GM21576 (cell line): ENCODE results near the gene MUC12.
A peak's percentile ranks its signal among the peaks of the same experiment; 100 is the strongest.
"Not testable (repeated sequence)": the region's sequence is repeated elsewhere in the genome, so short reads cannot be mapped to it uniquely, and the experiment has no call there.

Experiments
- ATAC-seq: cut with Tn5 transposase; IDR thresholded peaks from one replicate; pipeline ENCODE4 v1.9.1; 2021; ENCODE audit warnings: mild to moderate bottlenecking, moderate library complexity; ENCODE audit not compliant: unreplicated experiment

The MUC12 gene

DNA sequence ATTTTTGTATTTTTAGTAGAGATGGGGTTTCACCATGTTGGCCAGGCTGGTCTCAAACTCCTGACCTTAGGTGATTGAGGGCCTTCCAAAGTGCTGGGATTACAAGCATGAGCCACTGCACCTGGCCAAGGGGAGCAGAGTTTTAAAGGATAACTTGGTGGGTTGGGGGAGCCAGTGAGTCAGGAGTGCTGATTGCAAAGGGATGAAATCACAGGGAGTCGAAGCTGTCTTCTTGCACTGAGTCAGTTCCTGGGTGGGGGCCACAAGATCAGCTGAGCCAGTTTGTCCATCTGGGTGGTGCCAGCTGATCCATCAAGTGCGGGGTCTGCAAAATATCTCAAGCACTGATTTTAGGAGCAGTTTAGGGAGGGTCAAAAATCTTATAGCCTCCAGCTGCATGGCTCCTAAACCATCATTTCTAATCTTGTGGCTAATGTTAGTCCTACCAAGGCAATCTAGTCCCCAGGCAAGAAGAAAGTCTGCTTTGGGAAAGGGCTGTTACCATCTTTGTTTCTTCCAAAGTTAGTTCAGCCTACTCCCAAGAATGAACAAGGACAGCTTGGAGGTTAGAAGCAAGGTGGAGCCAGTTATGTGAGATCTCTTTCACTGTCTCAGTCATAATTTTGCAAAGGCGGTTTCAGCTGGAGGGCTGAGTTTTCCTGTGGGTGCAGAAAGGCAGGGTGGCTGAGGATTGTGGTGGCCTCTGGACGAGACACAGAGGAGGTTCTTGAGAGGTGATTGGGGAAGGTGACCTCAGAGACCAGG is 15.8 kb downstream of the MUC12 start:
- not testable (repeated sequence) for ATAC-seq

DNA sequence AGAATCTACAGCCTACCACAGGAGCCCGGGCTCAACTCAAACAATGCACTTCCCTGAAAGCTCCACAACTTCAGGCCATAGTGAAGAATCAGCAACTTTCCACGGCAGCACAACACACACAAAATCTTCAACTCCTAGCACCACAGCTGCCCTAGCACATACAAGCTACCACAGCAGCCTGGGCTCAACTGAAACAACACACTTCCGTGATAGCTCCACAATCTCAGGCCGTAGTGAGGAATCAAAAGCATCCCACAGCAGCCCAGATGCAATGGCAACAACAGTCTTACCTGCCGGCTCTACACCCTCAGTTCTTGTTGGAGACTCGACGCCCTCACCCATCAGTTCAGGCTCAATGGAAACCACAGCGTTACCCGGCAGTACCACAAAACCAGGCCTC is 22.3 kb downstream of the MUC12 start:
- no peak for ATAC-seq

DNA sequence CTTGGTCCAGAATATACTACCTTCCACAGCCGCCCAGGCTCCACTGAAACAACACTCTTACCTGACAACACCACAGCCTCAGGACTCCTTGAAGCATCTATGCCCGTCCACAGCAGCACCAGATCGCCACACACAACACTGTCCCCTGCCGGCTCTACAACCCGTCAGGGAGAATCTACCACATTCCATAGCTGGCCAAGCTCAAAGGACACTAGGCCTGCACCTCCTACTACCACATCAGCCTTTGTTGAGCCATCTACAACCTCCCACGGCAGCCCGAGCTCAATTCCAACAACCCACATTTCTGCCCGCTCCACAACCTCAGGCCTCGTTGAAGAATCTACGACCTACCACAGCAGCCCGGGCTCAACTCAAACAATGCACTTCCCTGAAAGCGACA is 22.9 kb downstream of the MUC12 start:
- not testable (repeated sequence) for ATAC-seq

DNA sequence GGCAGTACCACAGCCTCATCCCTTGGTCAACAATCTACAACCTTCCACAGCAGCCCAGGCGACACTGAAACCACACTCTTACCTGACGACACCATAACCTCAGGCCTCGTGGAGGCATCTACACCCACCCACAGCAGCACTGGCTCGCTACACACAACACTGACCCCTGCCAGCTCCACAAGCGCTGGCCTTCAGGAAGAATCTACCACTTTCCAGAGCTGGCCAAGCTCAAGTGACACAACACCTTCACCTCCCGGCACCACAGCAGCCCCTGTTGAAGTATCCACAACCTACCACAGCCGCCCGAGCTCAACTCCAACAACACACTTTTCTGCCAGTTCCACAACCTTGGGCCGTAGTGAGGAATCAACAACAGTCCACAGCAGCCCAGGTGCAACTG is 25.3 kb downstream of the MUC12 start:
- ATAC-seq, result not testable (repeated sequence)

DNA sequence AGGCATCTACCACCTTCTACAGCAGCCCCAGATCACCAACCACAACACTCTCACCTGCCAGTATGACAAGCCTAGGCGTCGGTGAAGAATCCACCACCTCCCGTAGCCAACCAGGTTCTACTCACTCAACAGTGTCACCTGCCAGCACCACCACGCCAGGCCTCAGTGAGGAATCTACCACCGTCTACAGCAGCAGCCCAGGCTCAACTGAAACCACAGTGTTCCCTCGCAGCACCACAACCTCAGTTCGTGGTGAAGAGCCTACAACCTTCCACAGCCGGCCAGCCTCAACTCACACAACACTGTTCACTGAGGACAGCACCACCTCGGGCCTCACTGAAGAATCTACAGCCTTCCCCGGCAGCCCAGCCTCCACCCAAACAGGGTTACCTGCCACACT is 29.2 kb downstream of the MUC12 start:
- ATAC-seq, result not testable (repeated sequence)

DNA sequence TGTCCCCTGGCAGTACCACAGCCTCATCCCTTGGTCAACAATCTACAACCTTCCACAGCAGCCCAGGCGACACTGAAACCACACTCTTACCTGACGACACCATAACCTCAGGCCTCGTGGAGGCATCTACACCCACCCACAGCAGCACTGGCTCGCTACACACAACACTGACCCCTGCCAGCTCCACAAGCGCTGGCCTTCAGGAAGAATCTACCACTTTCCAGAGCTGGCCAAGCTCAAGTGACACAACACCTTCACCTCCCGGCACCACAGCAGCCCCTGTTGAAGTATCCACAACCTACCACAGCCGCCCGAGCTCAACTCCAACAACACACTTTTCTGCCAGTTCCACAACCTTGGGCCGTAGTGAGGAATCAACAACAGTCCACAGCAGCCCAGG is 30.0 kb downstream of the MUC12 start:
- ATAC-seq, result not testable (repeated sequence)

DNA sequence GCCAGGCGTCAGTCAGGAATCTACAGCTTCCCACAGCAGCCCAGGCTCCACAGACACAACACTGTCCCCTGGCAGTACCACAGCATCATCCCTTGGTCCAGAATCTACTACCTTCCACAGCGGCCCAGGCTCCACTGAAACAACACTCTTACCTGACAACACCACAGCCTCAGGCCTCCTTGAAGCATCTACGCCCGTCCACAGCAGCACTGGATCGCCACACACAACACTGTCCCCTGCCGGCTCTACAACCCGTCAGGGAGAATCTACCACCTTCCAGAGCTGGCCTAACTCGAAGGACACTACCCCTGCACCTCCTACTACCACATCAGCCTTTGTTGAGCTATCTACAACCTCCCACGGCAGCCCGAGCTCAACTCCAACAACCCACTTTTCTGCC is 30.7 kb downstream of the MUC12 start:
- not testable (repeated sequence) for ATAC-seq

DNA sequence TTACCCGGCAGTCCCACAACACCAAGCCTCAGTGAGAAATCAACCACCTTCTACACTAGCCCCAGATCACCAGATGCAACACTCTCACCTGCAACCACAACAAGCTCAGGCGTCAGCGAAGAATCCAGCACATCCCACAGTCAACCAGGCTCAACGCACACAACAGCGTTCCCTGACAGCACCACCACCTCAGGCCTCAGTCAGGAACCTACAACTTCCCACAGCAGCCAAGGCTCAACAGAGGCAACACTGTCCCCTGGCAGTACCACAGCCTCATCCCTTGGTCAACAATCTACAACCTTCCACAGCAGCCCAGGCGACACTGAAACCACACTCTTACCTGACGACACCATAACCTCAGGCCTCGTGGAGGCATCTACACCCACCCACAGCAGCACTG is 33.0 kb downstream of the MUC12 start:
- not testable (repeated sequence) for ATAC-seq

DNA sequence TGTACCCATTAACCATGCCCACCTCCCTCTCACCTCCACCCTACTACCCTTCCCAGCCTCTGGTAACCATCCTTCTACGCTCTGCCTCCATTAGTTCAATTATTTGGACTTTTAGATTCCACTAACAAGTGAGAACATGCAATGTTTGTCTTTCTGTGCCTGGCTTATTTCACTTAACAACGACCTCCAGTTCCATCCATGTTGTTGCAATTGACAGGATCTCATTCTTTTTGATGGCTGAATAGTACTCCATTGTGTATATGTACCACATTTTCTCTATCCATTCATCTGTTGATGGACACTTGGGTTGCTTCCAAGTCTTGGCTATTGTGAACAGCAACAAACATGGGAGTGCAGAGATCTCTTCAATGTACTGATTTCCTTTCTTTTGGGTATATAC is 38.0 kb downstream of the MUC12 start:
- not testable (repeated sequence) for ATAC-seq

DNA sequence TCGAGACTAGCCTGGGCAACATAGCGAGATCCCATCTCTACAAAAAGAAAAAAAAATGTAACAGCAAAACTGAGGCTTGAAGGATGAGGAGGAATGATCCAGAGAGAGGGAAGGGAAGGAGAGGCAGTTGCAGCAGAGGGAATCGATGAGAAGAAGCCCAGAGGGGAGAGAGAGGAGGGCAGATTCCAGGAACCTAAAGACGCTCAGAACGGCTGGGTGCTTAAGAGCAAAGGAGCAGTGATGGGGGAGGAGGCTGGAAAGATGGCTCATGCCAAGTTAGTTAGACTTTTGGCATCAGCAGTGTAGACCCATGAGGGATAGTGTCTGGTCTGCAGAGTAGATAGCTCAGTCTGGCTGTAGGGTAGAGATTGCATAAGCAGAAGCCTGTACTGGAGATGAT is 40.3 kb downstream of the MUC12 start:
- no peak for ATAC-seq

DNA sequence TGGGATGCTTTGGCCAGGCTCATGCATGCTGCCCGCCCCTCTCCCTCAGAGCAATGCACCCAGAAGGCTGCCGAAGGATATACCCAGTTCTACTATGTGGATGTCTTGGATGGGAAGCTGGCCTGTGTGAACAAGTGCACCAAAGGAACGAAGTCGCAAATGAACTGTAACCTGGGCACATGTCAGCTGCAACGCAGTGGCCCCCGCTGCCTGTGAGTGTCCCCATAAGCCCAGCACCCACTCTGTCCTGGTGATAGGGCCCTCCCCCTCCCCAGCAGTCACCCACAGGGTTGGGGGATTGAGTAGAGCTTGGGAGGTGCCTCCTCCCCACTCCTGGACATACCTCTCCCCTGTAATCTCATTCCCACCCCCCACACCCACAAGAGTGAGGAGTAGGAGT is 43.6 kb downstream of the MUC12 start:
- ATAC-seq, result no peak

DNA sequence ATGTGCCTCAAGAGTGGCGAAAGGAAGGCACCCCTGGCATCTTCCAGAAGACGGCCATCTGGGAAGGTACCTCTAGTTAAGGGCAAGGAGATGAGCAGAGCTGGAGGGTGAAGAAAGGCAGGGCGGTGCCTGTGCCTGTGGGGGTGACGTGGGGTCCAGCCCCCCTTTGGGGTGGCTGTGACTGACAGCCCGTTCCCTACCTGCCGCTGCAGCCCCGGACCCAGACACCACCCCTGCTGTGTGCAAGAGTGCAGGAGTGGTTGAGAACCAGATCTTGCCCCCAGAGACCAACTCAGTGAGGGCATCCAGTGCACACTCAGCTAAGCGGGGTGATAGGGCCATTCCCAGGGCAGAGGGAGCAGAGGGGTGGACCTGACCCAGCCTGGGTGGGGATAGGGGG is 46.3 kb downstream of the MUC12 start:
- ATAC-seq, result no peak

DNA sequence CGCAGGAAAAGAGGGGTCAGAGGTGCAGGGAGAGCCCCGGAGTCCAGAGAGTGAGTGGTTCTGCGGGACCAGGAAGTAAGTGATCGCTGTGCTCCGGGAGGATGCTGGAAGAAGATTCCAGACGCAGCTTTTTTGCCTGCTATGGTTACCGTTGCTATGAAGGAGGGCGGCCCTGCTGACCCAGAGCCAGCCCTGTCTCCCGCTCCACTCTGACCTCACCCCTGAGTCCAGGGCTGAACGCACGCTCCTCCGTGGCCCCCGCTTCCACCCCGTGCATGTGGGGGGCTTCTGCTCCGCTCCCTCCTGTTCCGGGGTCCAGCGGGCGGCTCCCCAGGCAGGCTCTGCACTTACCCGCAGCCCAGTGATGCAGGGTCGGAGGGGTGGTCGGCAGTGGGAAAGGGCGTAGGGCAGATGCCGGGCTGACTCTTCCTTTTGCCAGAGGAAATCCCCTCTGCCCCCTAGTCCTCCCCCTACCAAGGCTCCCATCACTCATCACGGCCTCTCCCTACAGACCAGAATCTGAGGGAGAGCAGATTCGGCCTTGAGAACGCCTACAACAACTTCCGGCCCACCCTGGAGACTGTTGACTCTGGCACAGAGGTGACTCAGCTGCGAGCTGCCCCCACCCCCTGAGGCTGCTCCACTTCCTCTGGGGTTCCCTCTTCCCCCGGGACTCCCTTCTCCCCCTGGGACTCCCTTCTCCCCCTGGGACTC is 47.9 kb downstream of the MUC12 start:
- ATAC-seq, result peak; percentile 85

DNA sequence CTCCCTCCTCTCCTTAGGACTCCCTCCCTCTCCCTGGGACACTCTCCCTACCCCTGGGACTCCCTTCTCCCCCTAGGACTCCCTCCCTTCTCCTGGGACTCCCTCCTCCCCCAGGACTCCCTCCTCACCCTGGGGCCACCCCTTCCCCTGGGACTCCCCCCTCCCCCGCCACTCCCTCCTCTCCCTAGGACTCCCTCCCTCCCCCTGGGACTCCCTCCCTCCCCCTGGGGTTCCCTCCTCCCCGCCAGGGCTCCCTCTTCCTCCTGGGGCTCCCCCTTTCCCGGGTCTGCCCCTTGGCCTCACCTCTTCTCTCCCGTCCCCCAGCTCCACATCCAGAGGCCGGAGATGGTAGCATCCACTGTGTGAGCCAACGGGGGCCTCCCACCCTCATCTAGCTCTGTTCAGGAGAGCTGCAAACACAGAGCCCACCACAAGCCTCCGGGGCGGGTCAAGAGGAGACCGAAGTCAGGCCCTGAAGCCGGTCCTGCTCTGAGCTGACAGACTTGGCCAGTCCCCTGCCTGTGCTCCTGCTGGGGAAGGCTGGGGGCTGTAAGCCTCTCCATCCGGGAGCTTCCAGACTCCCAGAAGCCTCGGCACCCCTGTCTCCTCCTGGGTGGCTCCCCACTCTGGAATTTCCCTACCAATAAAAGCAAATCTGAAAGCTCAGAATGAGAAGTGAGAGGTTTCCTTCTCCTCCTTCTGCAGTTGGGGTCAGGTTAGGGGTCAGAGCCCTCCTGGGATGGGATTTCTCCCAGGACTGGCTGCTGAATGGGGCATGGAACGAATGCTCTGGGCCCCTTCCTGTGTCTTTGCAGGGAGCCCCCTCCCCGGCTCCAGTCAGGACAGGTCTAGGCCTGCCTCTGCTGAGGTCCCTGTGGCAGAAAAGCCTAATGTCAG is 49.2 kb downstream of the MUC12 start:
- no peak for ATAC-seq

DNA sequence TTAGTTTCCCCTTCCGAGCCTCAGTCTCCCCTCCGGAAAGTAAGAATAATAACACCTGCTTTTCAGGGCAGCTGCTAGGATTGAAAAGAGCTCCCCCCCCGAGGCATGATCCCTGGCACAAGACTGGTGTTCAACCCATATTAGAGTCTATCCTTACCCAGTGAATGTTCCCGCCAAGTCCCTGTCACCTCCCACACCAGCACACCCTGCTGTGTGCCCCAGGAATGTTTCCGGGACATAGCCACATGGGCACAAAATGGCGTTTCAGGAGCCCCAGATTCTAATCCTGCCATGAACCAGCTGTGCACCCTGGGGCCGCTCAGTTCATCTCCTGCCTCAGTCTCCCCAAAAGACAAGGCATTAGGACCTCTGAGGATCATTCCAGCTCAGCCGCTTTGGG is 51.1 kb downstream of the MUC12 start:
- no peak for ATAC-seq

DNA sequence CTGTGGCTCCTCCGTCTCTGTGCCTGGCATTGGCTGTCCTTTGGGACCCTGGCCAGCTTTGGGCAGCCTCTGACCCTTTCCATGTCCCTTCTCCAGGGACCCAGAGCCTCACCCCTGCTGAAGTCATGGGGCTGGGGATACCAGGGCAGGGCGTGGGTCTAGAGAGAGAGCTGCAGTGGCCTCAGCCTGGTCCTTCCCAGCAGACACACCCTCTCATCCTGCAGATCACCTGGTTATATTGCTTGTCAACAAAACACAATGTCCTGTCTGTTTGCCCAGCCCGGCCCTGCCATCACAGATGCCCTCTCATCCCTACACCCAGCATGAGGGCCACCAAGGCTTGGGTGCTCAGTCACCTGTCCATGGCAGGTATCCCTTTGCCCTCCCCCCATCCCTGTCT is 52.3 kb downstream of the MUC12 start:
- ATAC-seq, result no peak

DNA sequence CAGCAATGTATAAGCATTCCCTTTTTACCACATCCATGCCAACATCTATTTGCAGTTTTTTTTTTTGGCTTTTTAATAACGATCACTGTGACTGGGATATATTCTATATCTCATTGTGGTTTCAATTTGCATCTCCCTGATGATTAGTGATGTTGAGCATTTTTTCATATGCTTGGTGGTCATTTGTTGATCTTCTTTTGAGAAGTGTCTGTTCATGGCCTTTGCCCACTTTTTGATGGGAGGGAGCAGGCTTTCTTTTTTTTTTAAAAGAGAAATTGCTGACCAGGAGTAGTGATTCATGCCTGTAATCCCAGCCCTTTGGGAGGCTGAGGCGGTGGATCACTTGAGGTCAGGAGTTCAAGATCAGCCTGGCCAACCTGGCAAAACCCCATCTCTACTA is 54.5 kb downstream of the MUC12 start:
- no peak for ATAC-seq

DNA sequence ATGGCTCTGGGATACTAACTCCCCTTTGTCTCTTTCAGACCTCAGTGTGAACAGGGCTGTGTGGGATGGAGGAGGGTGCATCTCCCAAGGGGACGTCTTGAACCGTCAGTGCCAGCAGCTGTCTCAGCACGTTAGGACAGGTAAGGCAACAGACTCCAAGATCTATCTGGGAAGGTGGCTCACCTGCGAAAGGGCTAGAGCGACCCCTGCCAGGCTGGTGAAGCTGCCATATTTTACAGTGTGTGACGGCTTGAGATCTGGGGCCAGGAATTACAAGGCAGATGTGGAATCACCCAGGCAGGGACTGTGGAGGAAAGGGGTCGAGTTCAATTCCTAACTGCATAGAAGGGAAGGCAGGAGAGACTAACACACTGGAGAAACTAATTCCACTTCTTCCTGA is 61.7 kb downstream of the MUC12 start:
- no peak for ATAC-seq

DNA sequence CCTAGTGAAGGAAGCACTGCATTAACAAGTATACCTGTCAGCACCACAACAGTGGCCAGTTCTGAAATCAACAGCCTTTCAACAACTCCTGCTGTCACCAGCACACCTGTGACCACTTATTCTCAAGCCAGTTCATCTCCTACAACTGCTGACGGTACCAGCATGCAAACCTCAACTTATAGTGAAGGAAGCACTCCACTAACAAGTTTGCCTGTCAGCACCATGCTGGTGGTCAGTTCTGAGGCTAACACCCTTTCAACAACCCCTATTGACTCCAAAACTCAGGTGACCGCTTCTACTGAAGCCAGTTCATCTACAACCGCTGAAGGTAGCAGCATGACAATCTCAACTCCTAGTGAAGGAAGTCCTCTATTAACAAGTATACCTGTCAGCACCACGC is 66.6 kb downstream of the MUC12 start:
- ATAC-seq, result no peak

DNA sequence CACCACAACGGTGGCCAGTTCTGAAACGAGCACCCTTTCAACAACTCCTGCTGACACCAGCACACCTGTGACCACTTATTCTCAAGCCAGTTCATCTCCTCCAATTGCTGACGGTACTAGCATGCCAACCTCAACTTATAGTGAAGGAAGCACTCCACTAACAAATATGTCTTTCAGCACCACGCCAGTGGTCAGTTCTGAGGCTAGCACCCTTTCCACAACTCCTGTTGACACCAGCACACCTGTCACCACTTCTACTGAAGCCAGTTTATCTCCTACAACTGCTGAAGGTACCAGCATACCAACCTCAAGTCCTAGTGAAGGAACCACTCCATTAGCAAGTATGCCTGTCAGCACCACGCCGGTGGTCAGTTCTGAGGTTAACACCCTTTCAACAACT is 71.9 kb downstream of the MUC12 start:
- ATAC-seq, result not testable (repeated sequence)

DNA sequence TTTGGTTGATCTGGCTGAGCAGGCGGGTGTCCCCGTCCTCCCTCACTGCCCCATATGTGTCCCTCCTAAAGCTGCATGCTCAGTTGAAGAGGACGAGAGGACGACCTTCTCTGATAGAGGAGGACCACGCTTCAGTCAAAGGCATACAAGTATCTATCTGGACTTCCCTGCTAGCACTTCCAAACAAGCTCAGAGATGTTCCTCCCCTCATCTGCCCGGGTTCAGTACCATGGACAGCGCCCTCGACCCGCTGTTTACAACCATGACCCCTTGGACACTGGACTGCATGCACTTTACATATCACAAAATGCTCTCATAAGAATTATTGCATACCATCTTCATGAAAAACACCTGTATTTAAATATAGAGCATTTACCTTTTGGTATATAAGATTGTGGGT is 89.0 kb downstream of the MUC12 start:
- no peak for ATAC-seq

DNA sequence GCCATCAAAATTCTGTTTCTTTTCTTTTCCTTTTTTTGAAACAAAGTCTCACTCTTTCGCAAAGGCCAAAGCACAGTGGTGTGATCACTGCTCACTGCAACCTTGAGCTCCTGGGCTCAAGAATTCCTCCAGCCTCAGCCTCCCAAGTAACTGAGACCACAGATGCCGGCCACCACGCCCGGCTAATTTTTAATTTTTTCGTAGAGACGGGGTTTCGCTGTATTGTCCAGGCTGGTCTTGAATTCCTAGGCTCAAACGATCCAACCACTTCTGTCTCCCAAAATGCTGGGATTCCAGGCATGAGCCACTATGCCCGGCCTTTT is 90.2 kb downstream of the MUC12 start:
- ATAC-seq, result no peak
